HG03442 (cell line): ENCODE data around the gene NIPSNAP3A.

Source experiments
- ATAC-seq: cut with Tn5 transposase; IDR thresholded peaks from one replicate; pipeline ENCODE4 v1.9.1; 2021; ENCODE audit warnings: mild to moderate bottlenecking, moderate library complexity; ENCODE audit not compliant: unreplicated experiment

Gene NIPSNAP3A

DNA sequence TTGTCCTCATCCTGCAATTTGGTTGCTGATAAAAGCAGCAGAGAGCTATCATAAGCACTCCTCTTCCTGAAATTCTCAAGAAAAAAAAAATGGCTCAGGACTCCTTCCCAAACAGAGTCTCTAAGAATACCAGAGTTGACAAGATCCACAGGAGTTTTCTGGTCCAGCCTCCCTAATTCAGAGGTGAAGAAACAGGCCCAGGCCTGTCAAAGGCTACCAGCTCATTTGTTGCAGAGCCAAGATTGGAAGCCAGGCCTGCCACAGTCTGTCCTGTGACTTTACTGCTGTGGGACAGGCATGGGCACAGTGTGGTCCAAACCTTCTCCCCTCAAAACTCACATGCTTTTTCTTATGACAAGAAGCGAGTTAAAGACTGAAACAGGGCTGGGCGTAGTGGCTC lies 58.0 kb downstream of the NIPSNAP3A start:
- no peak for ATAC-seq

DNA sequence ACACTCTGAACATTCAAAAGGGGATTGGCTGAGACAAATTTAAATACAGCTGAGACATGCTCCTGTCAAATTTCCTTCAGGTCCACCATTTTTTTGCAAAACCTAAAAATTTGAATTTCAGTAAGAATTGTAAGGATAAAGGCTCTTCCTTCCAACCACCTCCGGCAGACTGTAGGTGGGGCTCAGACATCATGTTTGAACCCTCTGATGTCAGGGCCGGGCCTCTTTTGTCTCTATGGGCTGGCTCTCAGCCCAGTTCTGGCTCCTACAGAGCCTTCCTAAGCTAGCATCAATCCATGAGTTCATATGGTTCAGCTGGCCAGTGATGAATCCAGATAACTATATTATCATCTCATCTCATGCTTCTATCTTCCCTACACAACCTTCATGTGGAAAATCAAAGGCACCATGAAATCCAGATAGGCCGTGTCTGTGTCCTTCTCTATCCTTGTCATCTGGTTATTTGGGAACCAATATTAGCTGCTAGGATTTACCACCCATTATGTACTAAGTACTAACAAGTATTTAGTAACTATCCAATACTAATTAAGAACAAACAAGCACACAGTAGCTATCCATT lies 60.6 kb downstream of the NIPSNAP3A start:
- no peak for ATAC-seq
